HG02798 (cell line): ENCODE results near the gene THAP2.
A peak's percentile ranks its signal among the peaks of the same experiment; 100 is the strongest.
"Not testable (repeated sequence)": the region's sequence is repeated elsewhere in the genome, so short reads cannot be mapped to it uniquely, and the experiment has no call there.

Experiments
- ATAC-seq: cut with Tn5 transposase; IDR thresholded peaks from one replicate; pipeline ENCODE4 v1.9.1; 2021; ENCODE audit warnings: mild to moderate bottlenecking; ENCODE audit not compliant: unreplicated experiment, poor library complexity

Gene THAP2

DNA sequence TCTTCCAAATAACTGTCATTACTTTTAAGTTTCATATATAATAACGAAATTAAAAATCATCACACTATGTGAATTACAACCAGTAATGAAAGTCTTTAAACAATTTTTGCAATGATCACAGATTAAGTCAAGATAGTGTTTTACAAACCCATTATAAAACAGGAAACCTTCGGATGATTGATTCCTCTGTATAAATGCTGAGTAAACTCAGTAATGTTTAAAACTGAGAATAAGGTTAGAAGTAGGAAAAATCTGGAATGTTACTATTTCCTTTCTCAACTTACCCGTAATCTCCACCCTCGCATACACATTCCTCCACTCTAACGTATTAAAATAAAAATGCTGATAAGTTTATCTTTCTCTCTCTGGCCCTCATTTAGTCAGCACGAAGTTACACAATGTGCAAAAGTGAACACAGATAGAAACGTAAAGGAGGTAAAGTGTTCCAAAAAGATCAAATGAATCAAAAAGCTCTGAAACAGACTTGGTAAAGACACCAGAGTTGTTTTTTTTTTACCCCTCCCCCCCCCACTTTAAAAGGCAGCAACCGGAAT, 2.0 kb upstream of the THAP2 start:
- no peak for ATAC-seq

DNA sequence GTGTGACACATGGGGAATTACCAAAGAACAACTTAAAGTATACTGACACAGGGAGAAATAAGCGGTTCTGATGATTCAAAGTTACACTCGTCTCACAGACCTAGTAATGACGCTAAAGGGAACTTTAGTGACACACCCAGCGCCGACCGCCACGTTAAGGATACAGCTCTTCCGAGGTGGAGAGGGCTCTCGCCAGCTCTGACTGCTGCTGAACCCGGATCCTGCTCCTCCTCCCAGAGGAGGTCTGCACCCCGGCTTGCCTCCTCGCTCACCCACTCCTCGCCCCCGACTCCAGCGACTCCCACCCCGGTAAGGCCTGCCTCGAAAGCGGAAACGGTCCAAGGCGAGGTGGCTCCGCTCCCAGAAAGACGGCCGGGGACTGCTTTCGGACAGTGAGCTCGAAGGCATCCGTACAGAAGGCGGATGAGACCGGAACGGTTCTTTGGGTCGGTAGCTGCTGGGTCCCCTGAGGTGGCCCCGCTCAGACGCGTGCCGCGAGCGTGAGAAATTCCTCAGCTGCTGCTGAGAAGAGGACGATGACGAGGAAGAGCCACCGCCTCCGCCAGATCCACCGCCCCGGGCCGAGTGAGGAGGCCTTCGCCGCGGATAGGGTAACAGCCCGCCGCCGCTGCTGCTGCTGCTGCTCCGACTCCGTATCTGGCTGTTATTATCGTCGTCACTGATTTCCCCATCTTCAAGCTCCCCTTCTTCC, 1.1 kb upstream of the THAP2 start:
- peak; percentile 19 for ATAC-seq

DNA sequence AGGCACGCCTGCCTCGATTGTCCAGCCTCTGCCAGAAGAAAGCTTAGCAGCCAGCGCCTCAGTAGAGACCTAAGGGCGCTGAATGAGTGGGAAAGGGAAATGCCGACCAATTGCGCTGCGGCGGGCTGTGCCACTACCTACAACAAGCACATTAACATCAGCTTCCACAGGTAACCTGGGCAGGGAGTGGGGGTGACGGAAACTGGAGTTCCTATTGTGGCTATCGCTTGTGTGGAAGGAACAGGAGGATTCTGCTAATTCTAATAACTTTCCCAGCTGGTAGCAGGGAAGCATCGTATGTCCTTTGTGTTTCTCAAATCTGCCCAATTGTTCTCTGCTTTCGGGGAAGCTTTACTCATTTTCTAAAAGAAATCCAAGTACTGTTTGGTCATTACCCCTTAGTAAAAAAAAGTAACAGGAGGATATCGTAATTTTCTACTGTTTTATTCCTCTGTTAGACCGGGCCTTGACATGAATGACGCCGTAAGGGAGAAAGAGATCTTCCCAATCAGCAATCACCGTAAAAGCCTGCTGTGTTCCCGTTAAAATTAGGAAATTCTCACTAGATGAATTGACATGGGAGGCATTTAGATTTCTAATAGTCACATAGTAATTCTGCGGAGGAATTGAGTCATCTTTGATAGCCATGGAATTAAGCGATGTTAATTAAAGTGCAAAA, 449 bp downstream of the THAP2 start:
- ATAC-seq, result peak; percentile 14

DNA sequence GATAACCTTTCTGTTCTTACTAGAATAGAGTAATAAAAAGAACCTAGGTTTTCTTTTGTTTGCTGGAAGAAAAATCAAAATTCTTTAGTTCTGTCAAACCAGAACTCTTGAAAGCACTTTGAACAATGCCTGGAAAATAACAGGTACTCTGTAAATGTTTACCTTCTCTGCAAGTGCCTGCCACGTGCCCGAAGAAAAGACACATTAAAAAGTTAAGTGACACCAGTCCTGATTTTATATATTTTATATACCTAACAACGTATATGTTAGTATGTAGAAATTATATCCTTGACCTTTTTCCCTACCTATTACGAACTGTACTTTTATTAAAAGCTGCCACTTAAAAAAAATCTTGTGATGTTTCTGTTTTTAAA, 976 bp downstream of the THAP2 start:
- no peak for ATAC-seq

DNA sequence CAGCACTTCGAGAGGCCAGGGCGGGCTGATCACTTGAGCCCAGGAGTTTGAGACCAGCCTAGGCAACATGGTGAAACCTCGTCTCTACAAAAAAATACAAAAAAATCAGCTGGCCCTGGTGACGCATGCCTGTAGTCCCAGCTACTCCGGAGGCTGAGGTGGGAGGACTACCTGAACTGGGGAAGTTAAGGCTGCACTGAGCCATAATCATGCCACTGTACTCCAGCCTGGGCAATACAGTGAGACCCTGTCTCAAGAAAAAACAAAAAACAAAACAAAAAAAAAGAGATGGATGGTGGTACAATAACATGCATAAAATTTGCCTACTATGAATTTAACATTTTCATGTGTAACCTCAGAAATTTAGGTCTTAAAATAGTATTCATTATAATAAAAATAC, 2.2 kb downstream of the THAP2 start:
- no peak for ATAC-seq

DNA sequence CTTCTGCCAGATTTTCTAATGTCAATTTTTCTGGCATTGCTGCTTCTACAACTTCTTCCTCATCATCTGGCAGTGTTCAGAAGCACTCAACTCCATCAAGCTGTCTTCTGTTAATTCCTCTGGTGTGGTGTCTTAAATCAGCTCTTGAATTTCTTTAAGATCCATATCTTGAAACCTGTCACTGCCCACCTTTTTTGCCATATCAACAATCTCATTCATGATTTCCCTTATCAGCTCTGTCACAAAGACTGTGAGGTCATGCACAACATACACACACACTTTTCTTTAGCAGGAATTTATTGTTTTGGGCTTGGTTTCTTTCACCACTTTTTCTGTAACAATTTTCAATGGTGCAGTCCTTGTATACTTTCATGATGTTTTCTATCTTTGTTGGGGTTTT, 7.2 kb downstream of the THAP2 start:
- no peak for ATAC-seq

DNA sequence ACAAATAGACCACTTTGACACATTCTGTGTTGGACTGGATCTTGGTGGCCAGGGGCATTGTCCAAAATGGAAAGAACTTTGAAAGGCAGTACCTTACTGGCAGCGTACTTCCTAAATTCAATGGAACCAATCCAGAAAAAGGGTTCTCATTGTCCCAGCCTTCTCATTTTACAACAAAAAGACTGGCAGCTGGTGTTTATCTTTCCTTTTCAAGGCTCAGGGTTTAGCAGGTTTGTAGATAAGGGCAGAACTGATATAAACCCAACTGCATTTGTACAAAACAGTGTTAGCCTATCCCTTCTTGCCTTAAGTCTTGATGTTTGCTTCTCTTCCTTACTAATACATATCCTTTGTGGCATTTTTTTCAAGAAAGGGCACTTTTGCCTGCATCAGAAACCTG, 7.7 kb downstream of the THAP2 start:
- ATAC-seq, result no peak

DNA sequence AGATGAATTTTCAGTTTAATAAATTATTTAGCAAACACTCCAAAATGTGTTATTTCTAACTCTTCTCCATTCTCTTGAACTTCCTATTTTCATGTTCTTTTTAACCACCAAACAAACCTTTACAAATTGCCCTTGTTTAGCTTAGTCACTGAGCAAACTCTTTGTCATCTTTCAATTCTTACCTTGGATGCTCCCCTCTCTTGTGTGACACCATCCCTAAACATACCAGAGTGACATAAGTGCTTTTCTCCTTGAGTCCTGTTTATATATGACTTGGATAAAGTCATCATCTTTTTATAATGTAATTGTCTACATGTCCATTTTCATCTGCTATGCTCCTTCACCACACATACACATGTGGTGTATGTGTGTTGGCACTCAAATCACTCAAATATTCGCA, 18.4 kb downstream of the THAP2 start:
- ATAC-seq, result no peak

DNA sequence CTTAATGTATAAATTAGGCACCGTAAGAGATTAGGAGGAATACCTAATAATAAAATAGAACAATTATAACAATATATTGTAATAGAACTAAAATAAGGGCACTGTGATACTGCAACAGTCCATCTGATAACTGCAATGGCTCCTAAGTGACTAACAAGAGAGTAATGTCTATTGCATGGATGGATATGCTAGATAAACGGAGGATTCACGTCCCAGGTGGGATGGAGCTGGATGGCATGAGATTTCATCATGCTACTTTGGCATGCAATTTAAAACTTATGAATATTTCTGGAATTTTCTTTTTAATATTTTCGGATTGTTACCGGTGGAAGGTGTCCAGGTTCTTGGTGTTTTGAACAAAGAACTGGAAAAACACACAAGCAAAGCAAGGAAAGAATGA, 19.5 kb downstream of the THAP2 start:
- no peak for ATAC-seq

DNA sequence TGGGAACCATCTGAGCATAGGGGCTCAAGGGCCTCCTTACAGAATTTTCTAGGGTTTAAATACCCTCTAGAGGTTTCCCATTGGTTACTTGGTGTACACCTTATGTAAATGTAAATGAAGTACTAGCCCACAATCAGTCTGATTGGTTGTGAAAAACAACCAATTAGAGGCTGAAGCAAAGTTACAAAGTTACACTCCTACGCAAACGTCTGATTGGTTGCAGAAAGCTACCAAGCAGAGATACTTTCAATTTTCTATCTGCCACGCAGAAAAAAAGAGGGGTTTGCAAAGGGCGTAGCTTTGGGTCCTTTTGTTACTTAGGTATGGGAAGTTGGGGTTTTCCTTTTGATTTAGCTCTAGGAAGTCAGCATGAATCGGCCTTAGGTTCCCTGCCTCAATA, 20.0 kb downstream of the THAP2 start:
- ATAC-seq, result no peak

DNA sequence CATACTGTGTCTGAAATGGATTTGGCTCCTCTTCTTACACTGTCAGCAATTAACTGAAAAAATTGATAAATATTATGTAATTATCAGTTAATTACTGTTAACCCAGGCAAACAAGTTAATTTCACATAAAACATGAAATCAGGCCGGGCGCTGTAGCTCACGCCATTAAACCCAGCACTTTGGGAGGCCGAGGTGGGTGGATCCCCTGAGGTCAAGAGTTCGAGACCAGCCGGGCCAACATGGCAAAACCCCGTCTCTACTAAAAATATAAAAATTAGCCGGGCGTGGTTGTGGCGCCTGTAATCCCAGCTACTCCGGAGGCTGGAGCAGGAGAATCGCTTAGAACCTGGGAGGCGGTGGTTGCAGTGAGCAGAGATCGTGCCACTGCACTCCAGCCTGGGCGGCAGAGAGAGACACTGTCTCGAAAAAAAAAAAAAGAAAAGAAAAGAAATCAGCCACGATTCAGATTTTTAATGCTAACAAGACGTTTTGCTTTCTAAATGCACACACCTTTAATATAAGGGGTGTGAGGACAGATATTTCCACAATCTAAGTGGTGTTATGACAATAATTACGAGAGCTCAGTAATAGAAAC, 21.3 kb downstream of the THAP2 start:
- no peak for ATAC-seq

DNA sequence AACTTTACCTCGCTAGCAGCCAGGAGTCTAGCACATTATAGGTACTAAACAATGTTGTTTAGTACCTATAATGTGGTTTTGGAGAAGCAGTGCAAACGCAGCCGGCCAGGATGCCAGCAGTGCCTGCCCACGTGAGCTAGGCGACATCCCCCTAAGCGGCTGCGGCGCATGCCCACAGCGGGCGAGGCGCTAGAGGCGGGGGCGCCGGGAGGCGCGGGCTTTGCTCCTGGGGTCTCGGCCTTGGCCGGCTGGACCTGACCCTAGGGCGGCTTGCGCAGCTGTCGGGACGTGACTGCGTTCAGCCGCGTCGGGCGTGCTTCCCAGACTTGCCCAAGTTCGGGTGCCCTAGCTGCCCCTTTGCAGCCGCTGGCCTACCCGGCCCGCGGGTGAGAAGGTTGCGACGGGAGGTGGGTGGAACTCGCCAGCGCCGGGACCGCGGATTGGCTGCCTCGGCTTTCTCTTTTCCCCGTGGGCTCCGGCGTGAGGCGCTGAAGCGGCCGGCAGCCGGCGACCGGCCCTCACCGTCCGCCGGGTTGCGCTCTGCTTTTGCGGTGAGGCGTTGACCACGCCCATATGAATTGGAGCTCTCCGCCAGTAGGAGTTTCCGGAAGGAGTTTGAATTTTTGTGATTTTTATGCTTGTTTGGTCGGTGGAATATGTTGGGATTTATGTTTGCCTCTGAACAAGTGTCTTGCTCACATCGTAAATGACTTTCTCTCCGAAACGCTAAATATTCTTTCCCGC, 22.0 kb downstream of the THAP2 start, which contains the start of gene TMEM19:
Gene TMEM19, plus strand, starts transcription at position 169 of the 744 bp plus-strand sequence. CDS start 599 bp downstream, outside the sequence.
- peak; percentile 93 for ATAC-seq

DNA sequence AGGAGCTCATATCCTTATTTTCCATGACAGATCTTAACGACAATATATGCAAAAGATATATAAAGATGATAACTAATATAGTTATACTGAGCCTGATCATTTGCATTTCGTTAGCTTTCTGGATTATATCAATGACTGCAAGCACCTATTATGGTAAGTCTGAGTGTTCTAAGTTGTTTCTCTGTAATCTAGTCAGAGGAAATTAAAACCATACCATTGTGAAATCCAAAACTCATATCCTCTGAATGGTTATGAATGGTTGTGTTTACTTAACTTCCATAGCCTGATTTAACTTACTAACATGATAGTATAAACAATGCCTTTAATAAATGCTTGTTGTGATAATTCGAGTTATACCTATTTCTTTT, 22.5 kb downstream of the THAP2 start:
- ATAC-seq, result no peak

DNA sequence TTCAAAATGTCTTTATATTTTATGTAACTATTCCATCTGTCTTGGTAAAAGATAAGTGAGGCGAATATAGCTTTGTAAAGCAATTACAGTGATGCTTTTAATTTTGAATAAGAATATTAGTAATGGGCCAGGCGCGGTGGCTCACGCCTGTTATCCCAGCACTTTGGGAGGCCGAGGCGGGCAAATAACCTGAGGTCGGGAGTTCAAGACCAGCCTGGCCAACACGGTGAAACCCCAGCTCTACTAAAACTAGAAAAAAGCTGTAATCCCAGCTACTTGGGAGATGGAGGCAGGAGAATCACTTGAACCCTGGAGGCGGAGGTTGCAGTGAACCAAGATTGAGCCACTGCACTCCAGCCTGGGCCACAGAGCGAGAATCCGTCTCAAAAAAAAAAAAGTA, 23.1 kb downstream of the THAP2 start:
- not testable (repeated sequence) for ATAC-seq

DNA sequence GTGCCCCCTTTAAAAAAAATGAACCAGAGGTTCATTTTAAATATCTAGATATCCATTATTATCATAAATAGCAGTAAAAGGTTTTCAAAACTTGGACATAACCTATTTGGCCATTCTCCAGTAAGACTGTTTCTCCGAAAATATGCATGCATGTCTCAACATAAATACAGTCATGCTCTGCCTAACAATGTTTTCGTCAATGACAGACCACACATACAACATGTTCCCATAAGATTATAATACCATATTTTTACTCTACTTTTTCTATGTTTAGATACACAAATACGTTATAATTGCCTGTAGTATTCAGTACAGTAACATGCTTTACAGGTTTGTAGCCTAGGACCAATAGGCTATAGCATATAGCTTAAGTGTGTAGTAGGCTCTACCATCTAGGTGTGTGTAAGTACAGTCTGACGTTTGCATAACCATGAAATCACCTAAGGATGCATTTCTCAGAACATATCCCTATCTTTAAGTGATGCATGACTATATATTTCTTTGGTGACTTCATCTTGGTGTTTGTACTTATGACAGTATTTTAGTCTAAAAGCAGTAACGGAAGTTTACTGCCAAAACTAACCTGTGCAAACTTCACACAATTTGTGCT, 25.0 kb downstream of the THAP2 start:
- no peak for ATAC-seq

DNA sequence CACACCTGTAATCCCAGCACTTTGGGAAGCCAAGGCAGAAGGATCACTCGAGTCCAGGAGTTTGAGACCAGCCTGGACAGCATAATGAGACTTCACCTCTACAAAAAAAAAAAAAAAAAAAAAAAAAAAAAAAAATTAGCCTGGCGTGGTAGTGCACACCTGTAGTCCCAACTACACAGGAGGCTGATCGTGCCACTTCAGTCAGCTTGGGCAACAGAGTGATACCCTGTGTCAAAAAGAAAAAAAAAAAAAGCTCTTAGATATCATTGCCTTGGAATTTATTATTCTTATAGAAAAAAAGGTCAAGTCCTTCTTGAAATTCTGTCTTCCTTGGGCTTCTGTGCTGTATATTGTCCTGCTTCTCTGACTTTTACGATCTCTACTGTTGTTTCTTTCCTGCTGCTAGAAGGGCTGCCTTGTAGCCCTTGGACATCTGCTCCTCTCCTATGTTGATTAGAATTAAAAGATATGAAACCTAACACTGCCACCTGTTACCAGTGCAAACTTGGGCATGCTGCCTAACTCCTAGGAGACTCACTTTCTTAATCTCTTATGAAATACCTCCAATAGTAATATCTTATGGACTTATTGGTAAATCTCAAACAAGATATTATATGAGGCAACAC, 27.5 kb downstream of the THAP2 start:
- ATAC-seq, result no peak

DNA sequence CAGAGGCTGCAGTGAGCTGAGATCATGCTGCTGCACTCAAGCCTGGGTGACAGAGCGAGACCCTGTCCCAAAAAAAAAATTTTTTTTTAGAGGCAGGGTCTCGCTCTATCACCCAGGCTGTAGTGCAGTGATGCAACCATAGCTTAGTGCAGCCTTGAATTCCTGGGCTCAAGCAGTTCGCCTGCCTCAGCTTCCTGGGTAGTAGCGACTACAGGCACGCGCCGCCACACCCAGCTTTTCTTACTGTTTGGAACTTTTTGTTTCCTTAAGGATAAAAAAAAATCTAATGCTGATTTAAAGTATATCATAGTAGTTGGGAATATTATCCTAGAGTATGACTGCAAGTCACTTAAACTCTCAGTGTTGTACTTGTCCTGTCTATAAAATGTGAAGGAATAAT, 29.0 kb downstream of the THAP2 start:
- no peak for ATAC-seq

DNA sequence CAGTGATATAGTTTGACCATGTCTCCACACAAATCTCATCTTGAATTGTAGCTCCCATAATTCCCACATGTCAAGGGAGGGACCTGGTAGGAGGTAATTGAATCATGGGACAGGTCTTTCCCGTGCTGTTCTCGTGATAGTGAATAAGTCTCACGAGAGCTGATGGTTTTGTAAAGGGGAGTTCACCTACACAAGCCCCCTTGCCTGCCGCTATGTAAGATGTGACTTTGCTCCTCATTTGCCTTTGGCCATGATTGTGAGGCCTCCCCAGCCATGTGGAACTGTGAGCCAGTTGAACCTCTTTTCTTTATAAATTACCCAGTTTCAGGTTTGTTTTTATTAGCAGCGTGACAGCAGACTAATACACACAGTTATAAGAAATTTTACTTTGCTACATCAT, 29.6 kb downstream of the THAP2 start:
- ATAC-seq, result peak; percentile 11

DNA sequence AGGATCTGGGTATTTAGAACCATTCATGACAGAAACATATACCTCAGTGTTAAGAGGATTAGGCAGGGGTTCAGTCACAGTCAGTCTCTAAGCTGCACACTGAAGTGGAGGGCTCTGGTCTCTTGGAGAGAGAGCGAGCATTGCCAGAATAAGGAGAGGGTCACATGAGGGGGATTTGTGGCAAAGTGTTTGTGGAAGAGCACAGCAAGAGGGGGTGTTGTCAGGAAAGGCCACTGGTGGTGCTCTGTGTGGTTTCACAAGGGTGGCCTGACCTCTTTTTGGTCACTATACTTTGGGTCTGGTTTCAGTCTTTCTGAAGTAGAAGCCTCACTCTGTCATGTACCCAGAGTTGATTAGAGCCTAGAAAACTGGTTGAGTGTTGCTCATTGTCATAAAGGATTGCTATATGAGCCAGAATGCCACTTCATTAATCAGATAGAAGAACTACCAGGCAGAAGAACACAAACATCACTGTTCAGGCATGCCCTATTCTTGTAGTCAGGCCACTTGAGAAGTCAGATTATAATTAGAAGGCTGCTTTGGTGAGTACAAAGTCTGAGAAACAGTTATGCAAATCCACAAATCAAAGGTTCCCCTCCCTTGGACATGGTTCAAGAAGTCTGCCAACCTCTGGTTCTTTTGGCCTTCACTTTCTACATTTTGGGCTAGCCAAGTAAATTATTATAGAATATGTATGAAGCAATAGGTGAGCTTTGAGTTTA, 30.2 kb downstream of the THAP2 start:
- ATAC-seq, result peak; percentile 92
